GM21529 (cell line): Measurements from ENCODE around the gene FBN3.
"Not testable (repeated sequence)": the region's sequence is repeated elsewhere in the genome, so short reads cannot be mapped to it uniquely, and the experiment has no call there.

Experiments
- ATAC-seq: cut with Tn5 transposase; IDR thresholded peaks from one replicate; pipeline ENCODE4 v1.9.1; 2021; ENCODE audit not compliant: unreplicated experiment

Gene FBN3

DNA sequence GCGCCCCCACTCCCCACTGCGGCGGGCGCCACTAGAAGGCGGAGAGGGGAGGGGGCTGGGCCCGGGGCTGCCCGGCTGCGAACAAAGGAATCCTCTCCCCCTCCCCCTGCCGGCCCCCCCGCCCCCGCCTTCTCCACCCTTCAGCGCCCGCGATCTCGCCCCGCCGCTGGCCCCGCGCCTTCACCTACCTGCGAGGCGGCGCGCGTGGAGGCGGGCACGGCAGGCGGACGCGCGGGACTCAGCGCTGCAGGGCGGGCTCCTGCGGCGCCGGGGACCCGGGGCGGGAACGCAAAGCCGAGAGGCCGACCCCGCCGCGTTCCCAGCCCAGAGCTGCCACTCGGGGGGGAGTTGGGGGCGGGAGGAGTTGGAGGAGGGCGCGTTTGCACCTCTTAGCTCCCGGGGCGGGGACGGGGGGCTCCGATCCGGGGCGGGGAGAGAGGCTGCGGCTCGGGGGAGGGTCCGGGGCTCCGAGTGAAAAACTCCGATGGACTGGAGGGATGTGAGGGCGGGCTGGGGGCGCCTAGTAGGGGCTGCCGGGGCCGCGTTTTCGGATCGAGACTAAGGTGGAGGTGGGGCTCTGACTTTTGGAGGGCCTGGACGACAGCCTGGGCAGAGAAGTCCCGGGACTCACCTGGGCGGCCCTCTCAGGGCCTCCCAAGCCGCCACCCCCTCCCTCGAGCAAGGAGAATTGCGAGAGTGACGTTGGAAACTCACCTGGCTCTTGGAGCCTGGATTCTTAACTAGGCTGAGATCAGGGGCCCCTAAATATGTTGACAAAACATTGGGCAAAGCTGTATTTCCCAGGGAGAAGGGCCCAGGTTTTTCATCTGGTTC, at the start of gene FBN3:
Gene FBN3, minus strand, starts transcription at position 332 of the 834 bp plus-strand sequence. CDS start 2,112 bp downstream, outside the sequence.
- no peak for ATAC-seq

DNA sequence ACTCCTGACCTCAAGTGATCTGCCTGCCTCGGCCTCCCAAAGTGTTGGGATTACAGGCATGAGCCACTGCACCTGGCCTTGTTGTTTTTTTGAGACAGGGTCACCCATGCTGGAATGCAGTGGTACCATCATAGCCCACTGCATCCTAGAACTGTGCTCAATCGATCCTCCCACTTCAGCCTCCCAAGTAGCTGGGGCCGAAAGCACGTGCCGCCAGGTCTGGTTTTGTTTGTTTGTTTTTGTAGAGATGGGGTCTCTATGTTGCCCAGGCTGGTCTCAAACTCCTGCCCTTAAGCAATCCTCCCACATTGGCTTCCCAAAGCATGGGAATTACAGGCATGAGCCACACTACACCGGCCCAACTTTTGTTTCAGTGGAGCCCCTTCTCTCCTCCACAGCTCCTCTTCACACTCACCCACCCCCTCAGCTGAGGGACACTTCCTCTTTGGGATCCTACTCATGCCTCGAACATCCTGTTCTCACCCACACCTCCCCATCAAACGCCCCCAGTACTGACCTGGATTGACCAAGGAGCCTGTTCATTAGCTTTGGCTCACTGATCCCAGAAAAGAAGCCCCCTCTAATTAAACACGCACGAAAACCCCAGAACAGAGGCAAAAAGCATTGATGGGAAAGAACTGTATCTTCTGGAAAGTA, 47.0 kb upstream of the FBN3 start:
- ATAC-seq = no peak

DNA sequence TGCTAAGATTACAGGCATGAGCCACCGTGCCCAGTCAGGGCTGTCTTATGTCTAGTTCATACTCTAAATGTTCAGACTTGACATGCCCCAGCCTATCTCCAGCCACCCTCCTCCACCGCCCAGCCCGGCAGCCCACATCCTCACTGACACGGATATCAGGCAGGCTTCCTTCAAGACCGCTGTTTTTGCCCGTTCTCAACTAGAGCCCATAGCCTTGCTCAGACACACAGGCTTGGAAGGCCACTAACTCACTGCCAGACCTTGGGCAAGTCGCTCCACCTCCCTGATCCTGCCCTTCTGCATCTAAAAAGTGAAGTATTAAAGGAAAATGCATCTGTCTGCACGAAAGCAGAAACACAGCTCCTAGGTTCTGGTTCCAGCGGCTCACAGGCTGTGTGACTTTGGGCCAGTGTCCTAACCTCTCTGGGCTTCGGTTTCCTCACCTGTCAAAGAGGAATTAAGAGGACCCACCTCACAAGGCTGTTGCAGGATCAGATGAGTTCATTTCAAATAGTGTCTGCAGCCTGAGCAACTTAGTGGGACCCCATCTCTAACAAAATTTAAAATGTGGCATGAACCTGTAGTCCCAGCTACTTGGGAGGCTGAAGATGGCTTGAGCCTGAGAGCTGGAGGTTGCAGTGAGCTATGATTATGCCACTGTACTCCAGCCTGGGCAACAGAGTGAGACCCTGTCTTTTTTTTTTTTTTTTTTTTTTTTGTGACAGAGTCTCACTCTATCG, 45.3 kb upstream of the FBN3 start:
- ATAC-seq = no peak

DNA sequence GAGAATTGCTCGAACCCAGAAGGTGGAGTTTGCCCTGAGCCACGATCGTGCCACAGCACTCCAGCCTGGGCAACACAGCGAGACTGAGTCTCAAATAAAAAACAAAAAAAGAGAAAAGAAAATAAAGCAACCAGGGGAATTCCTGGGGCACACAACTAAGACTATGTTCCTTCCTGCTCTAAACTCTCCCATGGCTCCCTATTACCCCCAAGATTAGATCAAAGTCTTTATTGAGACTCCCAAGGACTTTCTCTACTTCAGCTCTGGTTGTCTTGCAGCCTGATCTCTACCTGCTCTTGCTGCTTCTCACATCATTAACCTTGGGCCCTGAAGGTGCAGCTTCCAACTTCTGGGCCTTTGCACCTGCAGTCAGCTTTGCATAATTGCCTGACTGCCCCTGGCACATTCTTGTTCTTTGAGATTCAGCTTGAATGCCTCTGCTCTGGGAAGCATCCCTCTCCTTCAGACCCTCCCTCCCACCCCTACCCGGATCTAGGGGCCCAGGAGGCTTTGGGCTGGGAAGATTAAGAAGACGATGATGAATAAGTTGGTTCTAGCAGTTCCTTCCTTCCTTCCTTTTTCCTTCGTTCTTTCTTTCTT, 42.9 kb upstream of the FBN3 start:
- no peak for ATAC-seq

DNA sequence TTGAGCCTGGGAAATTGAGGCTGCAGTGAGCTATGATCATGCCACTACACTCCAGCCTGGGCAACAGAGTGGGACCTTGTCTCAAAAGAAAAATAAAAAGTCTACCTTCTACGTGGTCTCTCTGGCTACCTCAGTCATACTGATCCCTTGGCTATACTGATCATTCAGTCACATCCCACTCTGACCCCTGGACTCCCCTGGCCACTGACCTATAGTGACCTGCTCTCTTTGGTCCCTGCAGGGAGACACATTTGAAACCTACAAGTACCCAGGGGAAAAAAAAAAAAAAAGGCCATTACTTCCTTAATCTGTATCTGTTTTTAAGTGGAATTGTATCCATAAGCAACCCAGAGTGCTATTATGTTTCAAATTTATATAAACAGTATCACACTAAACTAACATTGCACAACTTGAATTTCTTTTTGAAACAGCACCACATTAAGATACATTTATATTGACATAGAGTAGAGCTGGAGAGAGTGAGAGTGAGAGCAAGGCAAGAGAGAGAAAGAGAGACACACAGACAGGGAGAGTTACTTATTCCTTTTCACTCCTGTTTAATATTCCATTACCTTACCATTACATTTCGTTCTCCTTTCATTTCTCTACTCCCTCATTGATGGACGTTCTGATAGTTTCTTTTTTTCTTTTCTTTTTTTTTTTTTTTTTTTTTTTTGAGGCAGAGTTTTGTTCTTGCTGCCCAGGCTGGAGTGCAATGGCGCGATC, 36.1 kb upstream of the FBN3 start:
- ATAC-seq = no peak

DNA sequence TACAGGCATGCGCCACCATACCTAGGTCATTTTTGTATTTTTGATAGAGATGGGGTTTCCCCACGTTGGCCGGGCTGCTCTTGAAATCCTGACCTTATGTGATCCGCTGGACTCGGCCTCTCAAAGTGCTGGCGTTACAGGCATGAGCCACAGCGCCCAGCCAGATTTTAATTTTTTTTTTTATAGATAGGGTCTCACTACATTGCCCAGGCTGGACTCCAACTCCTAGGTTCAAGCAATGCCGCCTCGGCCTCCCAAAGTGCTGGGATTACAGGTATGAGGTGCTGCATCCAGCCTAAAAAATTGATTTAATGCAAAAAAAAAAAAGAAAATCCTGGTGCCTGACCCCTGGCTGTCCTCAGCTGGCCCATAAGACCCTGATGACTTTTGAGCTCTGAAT, 34.9 kb upstream of the FBN3 start:
- no peak for ATAC-seq

- ATAC-seq = no peak
Measured at GRCh38 chr19:8180018-8180417, 30.6 kb upstream of the FBN3 start.

GRCh38 chr19:8174706-8175105, 25.3 kb upstream of the FBN3 start:
- ATAC-seq = no peak

DNA sequence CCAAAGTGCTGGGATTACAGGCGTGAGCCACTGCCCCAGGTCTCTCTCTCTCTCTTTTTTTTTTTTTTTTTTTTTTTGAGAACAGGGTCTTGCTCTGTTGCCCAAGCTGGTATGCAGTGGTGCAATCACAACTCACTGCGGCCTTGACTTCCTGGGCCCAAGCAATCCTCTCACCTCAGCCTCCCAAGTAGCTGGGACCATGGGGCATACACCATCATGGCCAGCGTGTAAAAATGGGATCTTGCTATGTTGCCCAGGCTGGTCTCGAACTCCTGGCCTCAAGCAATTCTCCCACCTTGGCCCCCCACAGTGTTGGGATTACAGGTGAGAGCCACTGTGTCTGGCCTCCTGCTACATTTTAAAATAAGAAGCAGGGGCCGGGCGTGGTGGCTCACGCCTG, 19.1 kb upstream of the FBN3 start:
- no peak for ATAC-seq

DNA sequence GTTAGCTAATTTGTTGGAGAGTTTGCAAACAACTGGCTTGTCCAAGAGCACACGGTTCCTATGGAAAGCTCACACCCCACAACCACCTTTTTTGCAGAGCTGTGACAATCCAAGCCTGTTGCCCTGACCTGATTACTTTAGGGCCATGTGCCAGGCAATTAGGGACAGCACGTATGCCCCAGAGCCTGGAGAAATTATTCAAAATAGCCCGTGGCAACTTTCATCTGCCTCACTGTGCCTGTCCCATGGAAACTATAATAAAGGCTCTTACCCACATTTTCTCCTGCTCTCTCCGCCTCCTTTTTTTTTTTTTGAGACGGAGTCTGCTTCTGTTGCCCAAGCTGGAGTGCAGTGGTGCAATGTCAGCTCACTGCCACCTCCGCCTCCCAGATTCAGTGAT, 18.6 kb upstream of the FBN3 start:
- ATAC-seq = no peak

DNA sequence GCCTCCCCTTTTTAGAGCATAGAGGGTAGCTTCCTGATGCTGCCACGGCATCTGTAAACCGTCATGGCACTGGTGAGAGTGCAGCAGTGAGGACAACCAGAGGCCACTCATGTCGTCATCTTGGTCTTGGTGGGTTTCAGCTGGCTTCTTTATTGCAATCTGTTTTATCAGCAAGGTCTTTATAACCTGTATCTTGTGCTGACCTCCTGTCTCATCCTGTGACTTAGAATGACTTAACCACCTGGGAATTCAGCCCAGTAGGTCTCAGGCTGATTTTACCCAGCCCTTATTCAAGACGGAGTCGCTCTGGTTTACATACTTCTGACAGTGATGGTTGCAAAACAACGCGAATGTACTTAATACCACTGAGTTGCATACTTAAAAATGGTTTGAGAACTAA, 14.4 kb upstream of the FBN3 start:
- ATAC-seq = no peak

DNA sequence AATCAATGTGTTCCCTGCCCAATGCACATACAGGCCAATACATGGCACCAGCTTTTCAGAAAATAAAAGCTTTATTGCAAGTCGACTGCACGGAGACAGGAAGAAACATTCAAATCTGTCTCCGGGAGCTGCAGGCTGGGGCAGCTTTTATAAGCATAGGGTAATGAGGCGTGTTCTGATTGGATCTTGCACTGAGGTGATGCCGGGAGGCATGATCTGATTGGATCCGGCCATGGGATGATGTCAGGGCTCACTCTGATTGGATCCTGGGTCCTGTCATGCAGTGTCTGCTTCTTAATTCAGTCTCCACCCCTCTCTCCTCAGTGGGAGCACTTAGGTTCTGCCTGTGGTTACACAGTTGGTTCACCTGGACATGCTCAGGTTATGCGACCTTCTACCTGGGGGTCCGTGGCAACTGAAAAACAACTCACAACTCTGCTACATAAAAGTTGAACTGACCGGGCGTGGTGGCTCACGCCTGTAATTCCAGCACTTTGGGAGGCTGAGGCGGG, 11.8 kb upstream of the FBN3 start:
- ATAC-seq = no peak

DNA sequence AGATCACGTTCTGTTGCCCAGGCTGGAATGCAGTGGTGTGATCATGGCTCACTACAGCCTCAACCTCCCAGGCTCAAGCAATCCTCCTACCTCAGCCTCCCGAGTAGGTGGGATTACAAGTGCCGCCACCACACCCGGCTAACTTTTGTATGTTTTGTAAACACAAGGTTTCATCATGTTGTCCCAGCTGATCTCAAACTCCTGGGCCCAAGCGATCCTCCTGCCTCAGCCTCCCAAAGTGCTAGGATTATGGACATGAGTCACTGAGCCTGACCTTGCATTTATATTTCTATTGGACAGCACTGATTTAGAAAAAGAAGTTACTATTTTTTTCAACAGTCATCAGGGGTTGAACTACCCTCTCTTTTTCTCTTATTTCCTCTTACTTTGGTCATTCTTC, 9.9 kb upstream of the FBN3 start:
- ATAC-seq = not testable (repeated sequence)

DNA sequence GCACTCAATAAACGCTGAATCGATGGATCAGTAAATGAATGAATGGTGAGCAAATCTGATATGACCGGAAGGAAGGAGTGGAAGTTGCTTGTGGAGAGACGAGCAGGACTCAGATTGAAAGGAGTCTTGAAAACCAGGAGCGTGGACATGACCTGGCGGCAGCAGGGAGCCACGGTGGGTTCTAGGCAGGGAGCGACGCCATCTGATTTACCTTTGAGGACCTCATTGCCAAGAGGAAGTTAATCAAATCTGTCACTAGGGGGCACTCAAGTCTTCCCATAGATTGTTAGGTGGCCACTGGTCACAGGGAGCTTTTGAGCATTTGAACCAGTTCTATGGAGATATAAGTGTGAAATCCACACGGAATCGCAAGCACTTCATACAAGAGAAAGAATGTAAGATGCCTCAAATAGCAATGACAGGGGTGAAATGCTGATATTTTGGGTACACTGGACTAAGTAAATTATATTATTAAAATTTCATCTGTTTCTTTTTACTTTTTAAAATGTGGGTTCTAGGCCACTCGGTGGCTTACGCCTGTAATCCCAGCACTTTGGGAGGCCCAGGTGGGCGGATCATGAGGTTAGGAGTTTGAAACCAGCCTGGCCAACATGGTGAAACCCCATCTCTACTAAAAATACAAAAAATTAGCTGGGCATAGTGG, 9.2 kb upstream of the FBN3 start:
- no peak for ATAC-seq

DNA sequence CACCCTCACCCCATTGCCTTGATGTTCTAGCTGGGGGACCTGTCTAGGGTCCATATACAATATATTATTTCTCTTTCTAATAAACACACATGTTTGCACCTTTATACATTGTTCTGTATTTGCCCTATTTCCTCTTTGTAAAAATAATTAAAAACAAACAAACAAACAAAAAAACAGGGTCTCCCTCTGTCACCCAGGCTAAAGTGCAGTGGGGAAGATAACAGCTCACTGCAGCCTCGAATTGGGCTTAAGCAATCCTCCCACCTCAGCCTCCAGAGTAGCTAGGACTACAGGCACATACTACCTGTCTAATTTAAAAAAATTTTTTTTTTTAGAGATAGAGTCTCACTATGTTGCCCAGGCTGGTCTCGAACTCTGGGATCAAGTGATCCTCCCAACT, 5.9 kb upstream of the FBN3 start:
- no peak for ATAC-seq

DNA sequence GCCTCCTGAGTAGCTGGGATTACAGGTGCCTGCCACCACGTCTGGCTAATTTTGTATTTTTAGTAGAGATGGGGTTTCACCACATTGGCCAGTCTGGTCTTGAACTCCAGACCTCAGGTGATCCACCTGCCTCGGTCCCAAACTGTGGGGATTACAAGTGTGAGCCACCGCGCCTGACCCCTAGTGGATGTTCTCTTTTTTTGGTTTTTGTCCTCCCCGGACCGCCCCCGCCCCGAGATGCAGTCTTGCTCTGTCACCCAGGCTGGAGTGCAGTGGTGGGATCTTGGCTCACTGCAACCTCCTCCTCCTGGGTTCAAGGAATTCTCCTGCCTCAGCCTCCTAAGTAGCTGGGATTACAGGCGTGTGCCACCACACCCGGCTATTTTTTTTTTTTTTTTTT, 4.6 kb upstream of the FBN3 start:
- not testable (repeated sequence) for ATAC-seq

GRCh38 chr19:8151767-8152035, 2.3 kb upstream of the FBN3 start:
- no peak for ATAC-seq

- no peak for ATAC-seq
Measured at GRCh38 chr19:8150998-8151766, 1.8 kb upstream of the FBN3 start.

- ATAC-seq = no peak
Measured at GRCh38 chr19:8150178-8150865, 930 bp upstream of the FBN3 start.
